ENCODE results near the gene FNBP1.

Gene FNBP1

DNA sequence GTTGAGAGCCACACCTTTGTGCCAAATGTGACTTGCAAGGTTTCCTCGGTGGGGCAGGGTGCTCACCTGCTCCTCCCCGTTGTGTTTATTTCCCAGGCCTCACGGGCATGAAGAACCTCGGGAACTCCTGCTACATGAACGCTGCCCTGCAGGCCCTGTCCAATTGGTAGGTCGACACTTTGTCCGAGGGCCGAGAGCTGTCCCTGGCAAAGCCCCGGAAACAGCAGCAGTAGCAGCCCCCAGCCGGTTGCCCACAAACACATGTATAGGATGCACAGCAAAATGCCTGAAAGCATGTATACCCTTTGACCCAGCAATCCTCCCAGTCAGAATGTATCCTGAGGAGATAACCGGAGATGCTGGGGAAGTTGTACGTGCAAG, 181.6 kb downstream of the FNBP1 start:
- no peaks in the 10 kb centered on the region for H3K4me1 ChIP-seq (ENCODE audit: control insufficient read depth, insufficient read depth, low read length)
- H3K9me3 ChIP-seq (ENCODE audit: control insufficient read depth, insufficient read depth, low read depth, low read length) = no peaks in the 10 kb centered on the region
- H3K27ac ChIP-seq (ENCODE audit: extremely low read depth, low read depth, low read length) = no peak overlapping the region
- TF ChIP-seq ZNF701 (tag by site-specific recombination; IDR thresholded peaks at IDR 0.05) = no peak
- no peak for TF ChIP-seq ZNF791 (tag by site-specific recombination; IDR thresholded peaks at IDR 0.05)
- TF ChIP-seq, protein P1, sequence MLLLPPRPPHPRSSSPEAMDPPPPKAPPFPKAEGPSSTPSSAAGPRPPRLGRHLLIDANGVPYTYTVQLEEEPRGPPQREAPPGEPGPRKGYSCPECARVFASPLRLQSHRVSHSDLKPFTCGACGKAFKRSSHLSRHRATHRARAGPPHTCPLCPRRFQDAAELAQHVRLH (tag by site-specific recombination; IDR thresholded peaks at IDR 0.05) = no peak
- TF ChIP-seq, protein P2, sequence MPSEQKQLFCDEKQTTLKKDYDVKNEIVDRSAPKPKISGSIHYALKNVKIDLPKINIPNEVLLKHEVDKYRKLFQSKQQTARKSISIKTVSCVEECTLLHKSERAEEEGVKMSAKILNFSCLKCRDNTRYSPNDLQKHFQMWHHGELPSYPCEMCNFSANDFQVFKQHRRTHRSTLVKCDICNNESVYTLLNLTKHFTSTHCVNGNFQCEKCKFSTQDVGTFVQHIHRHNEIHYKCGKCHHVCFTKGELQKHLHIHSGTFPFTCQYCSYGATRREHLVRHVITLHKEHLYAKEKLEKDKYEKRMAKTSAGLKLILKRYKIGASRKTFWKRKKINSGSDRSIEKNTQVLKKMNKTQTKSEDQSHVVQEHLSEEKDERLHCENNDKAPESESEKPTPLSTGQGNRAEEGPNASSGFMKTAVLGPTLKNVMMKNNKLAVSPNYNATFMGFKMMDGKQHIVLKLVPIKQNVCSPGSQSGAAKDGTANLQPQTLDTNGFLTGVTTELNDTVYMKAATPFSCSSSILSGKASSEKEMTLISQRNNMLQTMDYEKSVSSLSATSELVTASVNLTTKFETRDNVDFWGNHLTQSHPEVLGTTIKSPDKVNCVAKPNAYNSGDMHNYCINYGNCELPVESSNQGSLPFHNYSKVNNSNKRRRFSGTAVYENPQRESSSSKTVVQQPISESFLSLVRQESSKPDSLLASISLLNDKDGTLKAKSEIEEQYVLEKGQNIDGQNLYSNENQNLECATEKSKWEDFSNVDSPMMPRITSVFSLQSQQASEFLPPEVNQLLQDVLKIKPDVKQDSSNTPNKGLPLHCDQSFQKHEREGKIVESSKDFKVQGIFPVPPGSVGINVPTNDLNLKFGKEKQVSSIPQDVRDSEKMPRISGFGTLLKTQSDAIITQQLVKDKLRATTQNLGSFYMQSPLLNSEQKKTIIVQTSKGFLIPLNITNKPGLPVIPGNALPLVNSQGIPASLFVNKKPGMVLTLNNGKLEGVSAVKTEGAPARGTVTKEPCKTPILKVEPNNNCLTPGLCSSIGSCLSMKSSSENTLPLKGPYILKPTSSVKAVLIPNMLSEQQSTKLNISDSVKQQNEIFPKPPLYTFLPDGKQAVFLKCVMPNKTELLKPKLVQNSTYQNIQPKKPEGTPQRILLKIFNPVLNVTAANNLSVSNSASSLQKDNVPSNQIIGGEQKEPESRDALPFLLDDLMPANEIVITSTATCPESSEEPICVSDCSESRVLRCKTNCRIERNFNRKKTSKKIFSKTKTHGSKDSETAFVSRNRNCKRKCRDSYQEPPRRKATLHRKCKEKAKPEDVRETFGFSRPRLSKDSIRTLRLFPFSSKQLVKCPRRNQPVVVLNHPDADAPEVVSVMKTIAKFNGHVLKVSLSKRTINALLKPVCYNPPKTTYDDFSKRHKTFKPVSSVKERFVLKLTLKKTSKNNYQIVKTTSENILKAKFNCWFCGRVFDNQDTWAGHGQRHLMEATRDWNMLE (tag by site-specific recombination; conservative IDR thresholded peaks at IDR 0.05; ENCODE audit: low read depth) = no peak
- TF ChIP-seq ZNF335 (tag by site-specific recombination; conservative IDR thresholded peaks at IDR 0.05) = no peak
- no peak for TF ChIP-seq ZNF362 (tag by site-specific recombination; IDR thresholded peaks at IDR 0.05)
- no peak for TF ChIP-seq ZNF514 (tag by site-specific recombination; IDR thresholded peaks at IDR 0.05)
- no peak for TF ChIP-seq ZNF600 (tag by site-specific recombination; IDR thresholded peaks at IDR 0.05)
- TF ChIP-seq ZBTB20 (tag by site-specific recombination; IDR thresholded peaks at IDR 0.05) = no peak
- no peak for TF ChIP-seq REPIN1 (tag by site-specific recombination; IDR thresholded peaks at IDR 0.05; ENCODE audit: low read depth)
- no peak for TF ChIP-seq SP3 (tag by site-specific recombination; IDR thresholded peaks at IDR 0.05)
- H3K36me3 ChIP-seq (ENCODE audit: control insufficient read depth in 2 of 2, insufficient read depth in 1 of 2, low read length in 2 of 2) = peaks cover 0 to 51% of the 10 kb centered on the region in 2 experiments; a peak in 2 of 3 replicates
- no peak overlapping the region for H3K4me3 ChIP-seq (ENCODE audit: low read depth, low read length)
- CTCF ChIA-PET = no interaction called here
- POLR2A ChIA-PET = interaction anchor here (0.6 kb wide), 1 partner anchor 361 kb away, joined by 4 read pairs; no protein-coding TSS in a partner anchor

DNA sequence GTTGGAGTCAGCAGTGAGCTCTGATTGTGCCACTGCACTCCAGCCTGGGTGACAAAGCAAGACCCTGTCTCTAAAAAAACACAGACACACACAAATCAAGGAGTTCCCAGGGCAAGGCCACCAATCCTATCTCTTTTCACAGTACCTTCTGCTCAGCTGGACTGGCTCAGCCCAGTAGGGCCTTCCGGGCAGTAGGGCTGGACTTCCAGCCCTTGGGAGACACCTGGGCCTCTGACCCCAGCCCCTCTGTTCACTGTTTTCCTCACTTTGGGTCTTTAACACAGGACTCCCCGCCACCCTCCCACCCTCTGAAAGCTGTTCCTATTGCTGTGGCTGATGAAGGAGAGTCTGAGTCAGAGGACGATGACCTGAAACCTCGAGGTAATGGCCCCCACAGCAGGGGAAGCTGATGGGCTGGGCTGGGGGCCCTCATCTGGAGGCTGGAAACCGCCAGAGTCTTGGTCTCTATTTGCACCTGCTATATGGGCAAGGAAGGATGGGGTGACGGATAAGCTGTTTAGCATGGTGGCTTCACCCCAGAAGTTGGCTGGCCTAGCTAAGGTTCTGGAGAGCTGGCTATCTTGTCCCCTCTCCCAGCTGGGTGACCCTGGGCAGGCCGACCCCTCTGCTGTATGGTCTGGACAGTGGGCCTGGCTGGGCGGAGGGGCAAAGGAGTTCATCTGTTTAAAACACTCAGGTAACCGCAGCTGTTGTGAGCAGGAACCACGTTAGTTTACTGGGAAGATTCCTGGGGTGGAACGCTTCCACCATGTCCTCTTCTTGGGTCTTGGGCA, 182.1 kb downstream of the FNBP1 start:
- H3K4me1 ChIP-seq (ENCODE audit: control insufficient read depth, insufficient read depth, low read length) = no peaks in the 10 kb centered on the region
- POLR2A ChIA-PET = interaction anchor here (0.6 kb wide), 1 partner anchor 361 kb away, joined by 4 read pairs; no protein-coding TSS in a partner anchor
- no peak for TF ChIP-seq ZNF221 (tag by site-specific recombination; IDR thresholded peaks at IDR 0.05; ENCODE audit: borderline replicate concordance)
- TF ChIP-seq ZBTB48 (tag by site-specific recombination; IDR thresholded peaks at IDR 0.05) = no peak
- no peak for TF ChIP-seq ZNF704 (tag by site-specific recombination; IDR thresholded peaks at IDR 0.05)
- TF ChIP-seq, protein P3, sequence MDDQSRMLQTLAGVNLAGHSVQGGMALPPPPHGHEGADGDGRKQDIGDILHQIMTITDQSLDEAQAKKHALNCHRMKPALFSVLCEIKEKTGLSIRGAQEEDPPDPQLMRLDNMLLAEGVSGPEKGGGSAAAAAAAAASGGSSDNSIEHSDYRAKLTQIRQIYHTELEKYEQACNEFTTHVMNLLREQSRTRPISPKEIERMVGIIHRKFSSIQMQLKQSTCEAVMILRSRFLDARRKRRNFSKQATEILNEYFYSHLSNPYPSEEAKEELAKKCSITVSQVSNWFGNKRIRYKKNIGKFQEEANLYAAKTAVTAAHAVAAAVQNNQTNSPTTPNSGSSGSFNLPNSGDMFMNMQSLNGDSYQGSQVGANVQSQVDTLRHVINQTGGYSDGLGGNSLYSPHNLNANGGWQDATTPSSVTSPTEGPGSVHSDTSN (CRISPR knock-in tag; IDR thresholded peaks at IDR 0.05) = no peak
- TF ChIP-seq ZSCAN5A (tag by site-specific recombination; IDR thresholded peaks at IDR 0.05) = no peak
- TF ChIP-seq ZNF571 (tag by site-specific recombination; IDR thresholded peaks at IDR 0.05) = no peak
- TF ChIP-seq ZNF510 (tag by site-specific recombination; IDR thresholded peaks at IDR 0.05; ENCODE audit: insufficient replicate concordance) = no peak
- no peak for TF ChIP-seq ZNF785 (tag by site-specific recombination; IDR thresholded peaks at IDR 0.05)
- TF ChIP-seq ZNF133 (tag by site-specific recombination; IDR thresholded peaks at IDR 0.05) = no peak
- no peak for TF ChIP-seq ZNF140 (tag by site-specific recombination; IDR thresholded peaks at IDR 0.05)
- TF ChIP-seq, protein P4, sequence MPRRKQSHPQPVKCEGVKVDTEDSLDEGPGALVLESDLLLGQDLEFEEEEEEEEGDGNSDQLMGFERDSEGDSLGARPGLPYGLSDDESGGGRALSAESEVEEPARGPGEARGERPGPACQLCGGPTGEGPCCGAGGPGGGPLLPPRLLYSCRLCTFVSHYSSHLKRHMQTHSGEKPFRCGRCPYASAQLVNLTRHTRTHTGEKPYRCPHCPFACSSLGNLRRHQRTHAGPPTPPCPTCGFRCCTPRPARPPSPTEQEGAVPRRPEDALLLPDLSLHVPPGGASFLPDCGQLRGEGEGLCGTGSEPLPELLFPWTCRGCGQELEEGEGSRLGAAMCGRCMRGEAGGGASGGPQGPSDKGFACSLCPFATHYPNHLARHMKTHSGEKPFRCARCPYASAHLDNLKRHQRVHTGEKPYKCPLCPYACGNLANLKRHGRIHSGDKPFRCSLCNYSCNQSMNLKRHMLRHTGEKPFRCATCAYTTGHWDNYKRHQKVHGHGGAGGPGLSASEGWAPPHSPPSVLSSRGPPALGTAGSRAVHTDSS (tag by site-specific recombination; IDR thresholded peaks at IDR 0.05) = no peak
- TF ChIP-seq ZNF776 (tag by site-specific recombination; IDR thresholded peaks at IDR 0.05; ENCODE audit: borderline replicate concordance) = no peak

More for the DNA sequence above, 182.1 kb downstream of the FNBP1 start:
- H3K36me3 ChIP-seq (ENCODE audit: control insufficient read depth in 2 of 2, insufficient read depth in 1 of 2, low read length in 2 of 2) = peaks cover 0 to 49% of the 10 kb centered on the region in 2 experiments; a peak in 2 of 3 replicates
- H3K9me3 ChIP-seq (ENCODE audit: control insufficient read depth, insufficient read depth, low read depth, low read length) = no peaks in the 10 kb centered on the region
- H3K4me3 ChIP-seq (ENCODE audit: low read depth, low read length) = no peak overlapping the region
- CTCF ChIA-PET = no interaction called here
- H3K27ac ChIP-seq (ENCODE audit: extremely low read depth, low read depth, low read length) = no peak overlapping the region
